Body of pancreas (tissue), 4 donors: ENCODE data around the gene THSD4.

Experiments
- POLR2A ChIP-seq, 3 donors: fragments of 450-650 bp; IDR thresholded peaks; one replicate each; pipeline ENCODE4 v1.6.1; 2016; ENCODE audit warnings: antibody characterized with exemption in 3 of 3, mild to moderate bottlenecking in 2 of 3
- TF ChIP-seq, protein P1 (sequence below), 7 experiments: fragments of 450-650 bp in 4 of 7; fragments of 200-600 bp in 3 of 7; sonication (generic) in 3 of 7; IDR thresholded peaks; one replicate each; pipeline ENCODE4 v1.5.1; 2016 to 2019; ENCODE audit warnings: antibody characterized with exemption in 7 of 7

GRCh38 chr15:71456811-71457210 is 341.5 kb downstream of the THSD4 start:
- TF ChIP-seq, protein P1, sequence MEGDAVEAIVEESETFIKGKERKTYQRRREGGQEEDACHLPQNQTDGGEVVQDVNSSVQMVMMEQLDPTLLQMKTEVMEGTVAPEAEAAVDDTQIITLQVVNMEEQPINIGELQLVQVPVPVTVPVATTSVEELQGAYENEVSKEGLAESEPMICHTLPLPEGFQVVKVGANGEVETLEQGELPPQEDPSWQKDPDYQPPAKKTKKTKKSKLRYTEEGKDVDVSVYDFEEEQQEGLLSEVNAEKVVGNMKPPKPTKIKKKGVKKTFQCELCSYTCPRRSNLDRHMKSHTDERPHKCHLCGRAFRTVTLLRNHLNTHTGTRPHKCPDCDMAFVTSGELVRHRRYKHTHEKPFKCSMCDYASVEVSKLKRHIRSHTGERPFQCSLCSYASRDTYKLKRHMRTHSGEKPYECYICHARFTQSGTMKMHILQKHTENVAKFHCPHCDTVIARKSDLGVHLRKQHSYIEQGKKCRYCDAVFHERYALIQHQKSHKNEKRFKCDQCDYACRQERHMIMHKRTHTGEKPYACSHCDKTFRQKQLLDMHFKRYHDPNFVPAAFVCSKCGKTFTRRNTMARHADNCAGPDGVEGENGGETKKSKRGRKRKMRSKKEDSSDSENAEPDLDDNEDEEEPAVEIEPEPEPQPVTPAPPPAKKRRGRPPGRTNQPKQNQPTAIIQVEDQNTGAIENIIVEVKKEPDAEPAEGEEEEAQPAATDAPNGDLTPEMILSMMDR (IDR thresholded peaks at IDR 0.05), result no peak
- no peak for TF ChIP-seq POLR2A (IDR thresholded peaks at IDR 0.05)
